Tibial nerve (tissue), 4 donors: ENCODE results near the gene MAPRE2. TPM values are rescaled to one million over a fixed set of nuclear protein-coding genes. Genes with fewer than 3 reads are reported as not detected.

Experiments used
- DNase-seq, 2 donors: peaks; one replicate each; pipeline ENCODE4 v3.0.0-alpha.2; 2019; ENCODE audit warnings: low spot score in 2 of 2
- H3K27ac ChIP-seq, 4 donors: fragments of 200-600 bp; sonication (generic) in 3 of 4; one replicate each; pipeline ENCODE4 v1.5.1; 2017 to 2019; ENCODE audit warnings: mild to moderate bottlenecking in 1 of 4
- H3K27me3 ChIP-seq, 2 donors: fragments of 200-600 bp; sonication (generic) in 1 of 2; one replicate each; pipeline versions ENCODE4 v1.5.1 to v1.6.0; 2017 to 2019
- H3K36me3 ChIP-seq, 3 donors: fragments of 200-600 bp; sonication (generic); one replicate each; pipeline ENCODE4 v1.5.1; 2018 to 2019
- H3K4me1 ChIP-seq, 4 donors: fragments of 200-600 bp; sonication (generic) in 3 of 4; one replicate each; pipeline ENCODE4 v1.5.1; 2017 to 2019
- H3K4me3 ChIP-seq, 4 donors: fragments of 200-600 bp; sonication (generic) in 3 of 4; one replicate each; pipeline ENCODE4 v1.5.1; 2017 to 2019; ENCODE audit warnings: mild to moderate bottlenecking in 1 of 4, moderate library complexity in 1 of 4
- H3K9me3 ChIP-seq, 4 donors: fragments of 200-600 bp; sonication (generic) in 3 of 4; one replicate each; pipeline ENCODE4 v1.5.1; 2017 to 2019
- CTCF ChIP-seq, 5 experiments: fragments of 200-600 bp in 3 of 5; fragments of 450-650 bp in 2 of 5; sonication (generic) in 3 of 5; IDR thresholded peaks; one replicate each; pipeline ENCODE4 v1.5.1; 2016 to 2019; ENCODE audit warnings: antibody characterized with exemption in 5 of 5, mild to moderate bottlenecking in 3 of 5, moderate library complexity in 2 of 5
- EP300 ChIP-seq, 2 donors: sonication (generic); formaldehyde crosslinking; IDR thresholded peaks; one replicate each; pipeline ENCODE4 v1.6.1; 2017; ENCODE audit warnings: antibody characterized with exemption in 2 of 2, mild to moderate bottlenecking in 1 of 2
- POLR2A ChIP-seq, 2 donors: fragments of 450-650 bp; IDR thresholded peaks; one replicate each; pipeline ENCODE4 v1.6.1; 2017; ENCODE audit warnings: antibody characterized with exemption in 2 of 2, mild to moderate bottlenecking in 2 of 2, moderate library complexity in 2 of 2
- WGBS, 2 donors: methylation state at CpG; one replicate each; pipeline ENCODE4 v1.1.5; 2018; 5-methylcytosine and 5-hydroxymethylcytosine counted together
- total RNA-seq, 4 donors: library from RNA; depleted of rRNA; stranded (reverse); fragments of >200 nt; gene quantifications; one replicate each; pipeline ENCODE4 v1.1.0, GENCODE V29; 2016

The MAPRE2 gene
- total RNA-seq, 4 donors from 2014 or later, result 18.9 to 33.3 (median 29.4) TPM

GRCh38 chr18:35088921-35089320, 47.7 kb downstream of the MAPRE2 start:
- TF ChIP-seq EP300 (IDR thresholded peaks at IDR 0.05) (no peak), CTCF (IDR thresholded peaks at IDR 0.05) (no peak), POLR2A (IDR thresholded peaks at IDR 0.05) (no peak)
- WGBS, 2 donors, result 84 to 87% methylated on average over 3 of the region's 3 CpGs
- H3K36me3 ChIP-seq, result no peaks in the 10 kb centered on the region
- no peak for DNase-seq
- H3K27me3 ChIP-seq, result no peaks in the 10 kb centered on the region
- H3K27ac ChIP-seq, result no peak overlapping the region
- H3K4me1 ChIP-seq, result peaks cover 0 to 26% (median 3%) of the 10 kb centered on the region in 4 donors
- H3K9me3 ChIP-seq, result no peaks in the 10 kb centered on the region
- H3K4me3 ChIP-seq, result no peak overlapping the region

GRCh38 chr18:35089382-35089781, 48.2 kb downstream of the MAPRE2 start:
- Histone ChIP-seq H3K9me3 (no peaks in the 10 kb centered on the region), H3K27ac (no peak overlapping the region), H3K4me1 (peaks cover 0 to 24% (median 3%) of the 10 kb centered on the region in 4 donors), H3K4me3 (no peak overlapping the region), H3K36me3 (no peaks in the 10 kb centered on the region), H3K27me3 (no peaks in the 10 kb centered on the region)
- TF ChIP-seq EP300 (IDR thresholded peaks at IDR 0.05) (no peak), CTCF (IDR thresholded peaks at IDR 0.05) (no peak), POLR2A (IDR thresholded peaks at IDR 0.05) (no peak)
- WGBS, 2 donors, result 80 to 85% methylated on average over 1 of the region's 1 CpG
- DNase-seq, result no peak

GRCh38 chr18:35089891-35090550, 48.8 kb downstream of the MAPRE2 start:
- TF ChIP-seq POLR2A (IDR thresholded peaks at IDR 0.05) (no peak), EP300 (IDR thresholded peaks at IDR 0.05) (no peak), CTCF (IDR thresholded peaks at IDR 0.05) (no peak)
- no peaks in the 10 kb centered on the region for H3K9me3 ChIP-seq

GRCh38 chr18:35091841-35092240, 50.6 kb downstream of the MAPRE2 start:
- 84 to 87% methylated on average over 2 of the region's 2 CpGs for WGBS, 2 donors
- Histone ChIP-seq H3K27ac (no peak overlapping the region), H3K4me1 (peaks cover 0 to 15% (median 0%) of the 10 kb centered on the region in 4 donors), H3K27me3 (no peaks in the 10 kb centered on the region), H3K36me3 (no peaks in the 10 kb centered on the region), H3K4me3 (no peak overlapping the region), H3K9me3 (no peaks in the 10 kb centered on the region)
- TF ChIP-seq EP300 (IDR thresholded peaks at IDR 0.05), result no peak
- TF ChIP-seq CTCF (IDR thresholded peaks at IDR 0.05), result no peak
- TF ChIP-seq POLR2A (IDR thresholded peaks at IDR 0.05), result no peak
- DNase-seq, result no peak

More at GRCh38 chr18:35089891-35090550, 48.8 kb downstream of the MAPRE2 start:
- peaks cover 0 to 18% (median 2%) of the 10 kb centered on the region in 4 donors for H3K4me1 ChIP-seq
- DNase-seq, result no peak
- no peaks in the 10 kb centered on the region for H3K36me3 ChIP-seq
- 72 to 77% methylated on average over 4 of the region's 4 CpGs for WGBS, 2 donors
- H3K4me3 ChIP-seq, result no peak overlapping the region
- H3K27ac ChIP-seq, result no peak overlapping the region
- H3K27me3 ChIP-seq, result no peaks in the 10 kb centered on the region

- no peak for DNase-seq
- H3K27me3 ChIP-seq, result no peaks in the 10 kb centered on the region
- H3K27ac ChIP-seq, result peak overlapping the region in 1 of 4 donors; percentile 20
- H3K4me3 ChIP-seq, result no peak overlapping the region
- H3K9me3 ChIP-seq, result no peaks in the 10 kb centered on the region
- WGBS, 2 donors, result 100% methylated on average over 1 of the region's 1 CpG
- peaks cover 0 to 15% (median 0%) of the 10 kb centered on the region in 4 donors for H3K4me1 ChIP-seq
- H3K36me3 ChIP-seq, result peaks cover 0 to 14% (median 0%) of the 10 kb centered on the region in 3 donors
- TF ChIP-seq POLR2A (IDR thresholded peaks at IDR 0.05) (no peak), EP300 (IDR thresholded peaks at IDR 0.05) (no peak), CTCF (IDR thresholded peaks at IDR 0.05) (no peak)
Measured at GRCh38 chr18:35095983-35096676, 54.9 kb downstream of the MAPRE2 start.
